Stimulated activated CD8-positive, alpha-beta memory T cell treated with anti-CD3 and anti-CD28 coated beads, Interleukin-15, amount 100 ng/mL, for 1 hour (primary cell): ENCODE results near the gene MAVS.
"Not testable (repeated sequence)": the region's sequence is repeated elsewhere in the genome, so short reads cannot be mapped to it uniquely, and the experiment has no call there.

Experiments
- DNase-seq: peaks from one replicate; pipeline ENCODE4 v3.0.0-alpha.2; 2020; ENCODE audit warnings: low read depth

The MAVS gene

DNA sequence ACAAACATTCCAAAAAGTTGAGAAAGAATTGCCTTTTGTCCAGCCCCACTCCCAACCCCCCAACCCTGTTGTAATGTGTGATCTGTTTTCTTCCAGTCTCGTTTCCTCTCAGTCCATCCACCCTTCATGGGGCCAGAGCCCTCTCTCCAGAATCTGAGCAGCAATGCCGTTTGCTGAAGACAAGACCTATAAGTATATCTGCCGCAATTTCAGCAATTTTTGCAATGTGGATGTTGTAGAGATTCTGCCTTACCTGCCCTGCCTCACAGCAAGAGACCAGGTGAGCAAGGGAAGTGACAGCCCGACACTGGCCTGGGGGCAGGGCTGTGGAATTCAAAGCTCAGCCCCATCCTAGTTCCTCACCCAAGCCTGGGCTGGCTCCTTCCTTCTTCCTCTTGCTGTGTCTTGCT lies 7.8 kb downstream of the MAVS start:
- no peak for DNase-seq

DNA sequence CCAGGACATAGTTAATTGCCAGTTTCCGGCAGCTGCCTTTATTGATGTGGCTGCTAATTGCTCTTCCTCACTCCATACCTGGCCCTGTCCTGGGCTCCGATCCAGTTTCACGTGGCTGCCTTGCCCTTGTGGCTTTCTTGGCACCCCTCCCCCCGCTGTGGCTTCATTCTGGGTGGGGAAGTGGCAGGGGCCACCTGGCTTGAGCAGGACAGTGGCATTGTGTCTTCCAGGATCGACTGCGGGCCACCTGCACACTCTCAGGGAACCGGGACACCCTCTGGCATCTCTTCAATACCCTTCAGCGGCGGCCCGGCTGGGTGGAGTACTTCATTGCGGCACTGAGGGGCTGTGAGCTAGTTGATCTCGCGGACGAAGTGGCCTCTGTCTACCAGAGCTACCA lies 10.8 kb downstream of the MAVS start:
- no peak for DNase-seq

DNA sequence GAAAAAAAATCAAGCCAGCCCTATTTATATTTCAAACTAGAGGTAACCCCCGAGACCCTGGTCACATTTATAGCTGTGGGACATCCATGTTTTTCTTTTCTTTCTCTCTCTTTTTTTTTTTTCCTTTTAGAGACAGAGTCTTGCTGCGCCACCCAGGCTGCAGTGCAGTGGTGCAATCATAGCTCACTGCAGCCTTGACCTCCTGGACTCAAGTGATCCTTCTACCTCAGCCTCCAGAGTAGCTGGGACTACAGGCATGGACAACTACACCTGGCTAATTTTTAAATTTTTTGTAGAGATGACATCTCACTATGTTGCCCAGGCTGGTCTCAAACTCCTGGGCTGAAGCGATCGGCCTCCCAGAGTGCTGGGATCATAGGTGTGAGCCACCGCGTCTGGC lies 12.1 kb downstream of the MAVS start:
- DNase-seq = no peak

DNA sequence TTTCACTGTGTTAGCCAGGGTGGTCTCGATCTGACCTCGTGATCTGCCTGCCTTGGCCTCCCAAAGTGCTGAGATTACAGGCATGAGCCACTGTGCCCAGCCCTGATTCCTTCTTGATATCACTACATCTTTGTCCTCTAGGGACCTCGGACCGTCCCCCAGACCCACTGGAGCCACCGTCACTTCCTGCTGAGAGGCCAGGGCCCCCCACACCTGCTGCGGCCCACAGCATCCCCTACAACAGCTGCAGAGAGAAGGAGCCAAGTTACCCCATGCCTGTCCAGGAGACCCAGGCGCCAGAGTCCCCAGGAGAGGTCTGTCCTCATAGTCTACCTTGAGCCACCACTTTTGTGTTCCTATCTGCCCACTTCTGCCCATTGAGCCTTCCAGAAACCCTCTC lies 14.6 kb downstream of the MAVS start:
- no peak for DNase-seq

DNA sequence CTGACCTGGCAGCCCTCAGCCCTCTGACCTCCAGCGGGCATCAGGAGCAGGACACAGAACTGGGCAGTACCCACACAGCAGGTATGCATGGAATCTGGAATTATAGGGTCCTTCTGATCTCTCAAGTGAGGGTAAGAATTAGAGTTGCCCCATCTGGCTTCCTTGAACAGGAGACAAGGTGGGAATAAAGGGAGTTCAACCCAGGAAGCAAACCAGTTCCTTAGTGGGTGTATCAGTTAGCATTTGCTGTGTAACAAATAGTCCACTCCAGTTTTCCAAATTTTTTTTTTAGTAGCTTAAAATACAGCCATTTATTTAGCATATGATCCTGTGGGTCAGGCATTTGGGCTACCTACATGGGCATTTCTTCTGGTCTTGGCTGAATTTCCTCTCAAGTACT lies 15.7 kb downstream of the MAVS start:
- DNase-seq = no peak

DNA sequence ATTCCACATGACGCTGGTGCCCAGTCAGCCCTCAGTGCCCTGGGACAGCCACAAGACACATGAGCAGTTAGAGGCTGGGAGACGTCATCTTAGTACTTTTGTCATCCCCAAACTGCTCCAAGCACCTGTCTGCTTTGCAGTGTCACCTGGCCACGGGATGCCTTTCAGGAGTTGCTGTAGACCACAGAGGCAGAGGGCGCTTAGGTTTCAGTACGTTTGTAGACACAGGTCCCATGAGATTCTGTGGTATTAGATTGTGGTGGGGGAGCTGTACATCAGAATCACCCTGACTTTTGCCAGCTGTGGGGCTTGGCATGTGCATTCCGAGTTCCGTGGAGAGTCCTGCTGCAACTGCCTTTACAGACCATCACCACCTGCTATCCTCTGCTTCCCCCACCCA lies 16.7 kb downstream of the MAVS start:
- no peak for DNase-seq

DNA sequence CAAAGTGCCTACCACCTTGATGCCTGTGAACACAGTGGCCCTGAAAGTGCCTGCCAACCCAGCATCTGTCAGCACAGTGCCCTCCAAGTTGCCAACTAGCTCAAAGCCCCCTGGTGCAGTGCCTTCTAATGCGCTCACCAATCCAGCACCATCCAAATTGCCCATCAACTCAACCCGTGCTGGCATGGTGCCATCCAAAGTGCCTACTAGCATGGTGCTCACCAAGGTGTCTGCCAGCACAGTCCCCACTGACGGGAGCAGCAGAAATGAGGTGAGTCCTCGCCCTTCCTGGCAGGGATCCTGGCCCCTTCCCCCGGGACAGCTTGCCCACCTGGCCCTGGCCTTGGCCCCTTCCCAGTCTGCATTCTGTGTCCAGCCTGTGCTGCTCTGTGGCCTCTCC lies 17.9 kb downstream of the MAVS start:
- no peak for DNase-seq

DNA sequence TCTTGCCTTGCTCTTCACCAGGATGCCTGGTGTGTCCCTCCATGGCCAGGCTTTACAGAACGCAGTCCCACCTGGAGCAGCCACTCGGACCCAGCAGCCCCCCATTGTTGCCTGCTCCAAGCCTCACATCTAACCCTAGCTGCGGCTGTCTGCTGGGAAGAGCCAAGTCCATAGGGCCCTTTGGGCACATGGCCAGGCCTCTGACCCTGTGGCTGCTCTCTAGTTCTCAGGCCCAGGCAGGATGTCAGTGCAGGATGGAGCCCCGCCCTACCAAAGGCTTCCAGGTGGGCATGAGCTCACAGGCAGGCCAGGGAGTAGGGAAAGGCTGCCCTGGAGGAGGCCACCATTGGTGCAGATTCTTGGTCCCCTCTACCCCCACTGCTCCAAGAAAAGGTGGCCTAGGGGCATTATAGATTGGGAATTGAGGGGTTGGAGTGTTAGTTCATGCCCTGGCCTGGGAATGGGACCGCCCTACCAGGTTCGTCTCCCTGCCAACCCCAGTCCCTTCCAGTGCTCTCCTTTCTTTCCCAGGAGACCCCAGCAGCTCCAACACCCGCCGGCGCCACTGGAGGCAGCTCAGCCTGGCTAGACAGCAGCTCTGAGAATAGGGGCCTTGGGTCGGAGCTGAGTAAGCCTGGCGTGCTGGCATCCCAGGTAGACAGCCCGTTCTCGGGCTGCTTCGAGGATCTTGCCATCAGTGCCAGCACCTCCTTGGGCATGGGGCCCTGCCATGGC lies 18.7 kb downstream of the MAVS start:
- no peak for DNase-seq

DNA sequence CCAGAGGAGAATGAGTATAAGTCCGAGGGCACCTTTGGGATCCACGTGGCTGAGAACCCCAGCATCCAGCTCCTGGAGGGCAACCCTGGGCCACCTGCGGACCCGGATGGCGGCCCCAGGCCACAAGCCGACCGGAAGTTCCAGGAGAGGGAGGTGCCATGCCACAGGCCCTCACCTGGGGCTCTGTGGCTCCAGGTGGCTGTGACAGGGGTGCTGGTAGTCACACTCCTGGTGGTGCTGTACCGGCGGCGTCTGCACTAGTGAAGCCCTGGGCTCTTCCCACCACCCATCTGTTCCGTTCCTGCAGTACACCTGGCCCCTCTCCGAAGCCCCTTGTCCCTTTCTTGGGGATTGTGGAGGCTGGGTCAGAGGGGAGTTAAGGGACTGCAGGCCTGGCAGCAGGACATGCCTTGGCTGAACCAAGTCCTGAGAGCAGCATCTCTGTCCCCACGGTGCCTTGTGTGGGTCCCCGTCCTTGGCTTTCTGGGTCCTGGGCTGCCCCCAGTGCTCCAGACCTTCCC lies 19.3 kb downstream of the MAVS start:
- DNase-seq = no peak

DNA sequence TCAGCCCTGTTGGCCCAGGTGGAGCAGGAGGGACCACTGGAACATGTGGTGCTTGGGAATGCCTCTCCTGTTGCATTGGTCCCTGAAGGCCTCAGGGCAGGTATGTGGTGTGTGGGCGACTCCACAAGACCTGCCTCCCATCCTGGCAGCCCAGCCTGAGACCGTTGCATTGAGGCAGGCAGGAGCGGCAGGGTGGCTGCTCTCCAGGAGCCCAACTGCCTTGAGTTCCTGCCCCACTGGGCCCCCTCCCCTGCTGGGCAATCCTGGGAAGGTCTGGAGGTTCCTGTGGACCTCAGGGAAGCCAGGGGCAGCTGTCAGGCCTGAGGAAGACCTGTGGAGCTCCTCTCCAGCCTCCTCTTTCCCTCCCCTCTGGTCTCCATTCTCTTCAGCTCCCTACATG lies 19.8 kb downstream of the MAVS start:
- DNase-seq = no peak

DNA sequence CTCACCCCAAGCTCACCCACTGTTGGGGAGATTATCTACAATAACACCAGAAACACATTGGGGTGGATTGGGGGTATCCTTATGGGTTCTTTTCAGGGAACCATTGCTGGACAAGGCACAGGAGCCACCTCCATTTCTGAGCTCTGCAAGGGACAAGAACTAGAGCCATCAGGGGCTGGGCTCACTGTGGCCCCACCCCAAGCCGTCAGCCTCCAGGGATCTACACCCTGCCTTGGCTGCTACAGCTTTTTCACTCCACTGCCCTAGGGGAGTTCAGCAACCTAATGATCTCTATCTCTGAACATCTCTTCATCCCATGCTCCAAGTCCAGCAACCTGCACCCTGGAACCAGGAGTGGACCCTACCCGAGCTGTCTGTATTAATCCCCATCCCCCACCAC lies 21.2 kb downstream of the MAVS start:
- no peak for DNase-seq

DNA sequence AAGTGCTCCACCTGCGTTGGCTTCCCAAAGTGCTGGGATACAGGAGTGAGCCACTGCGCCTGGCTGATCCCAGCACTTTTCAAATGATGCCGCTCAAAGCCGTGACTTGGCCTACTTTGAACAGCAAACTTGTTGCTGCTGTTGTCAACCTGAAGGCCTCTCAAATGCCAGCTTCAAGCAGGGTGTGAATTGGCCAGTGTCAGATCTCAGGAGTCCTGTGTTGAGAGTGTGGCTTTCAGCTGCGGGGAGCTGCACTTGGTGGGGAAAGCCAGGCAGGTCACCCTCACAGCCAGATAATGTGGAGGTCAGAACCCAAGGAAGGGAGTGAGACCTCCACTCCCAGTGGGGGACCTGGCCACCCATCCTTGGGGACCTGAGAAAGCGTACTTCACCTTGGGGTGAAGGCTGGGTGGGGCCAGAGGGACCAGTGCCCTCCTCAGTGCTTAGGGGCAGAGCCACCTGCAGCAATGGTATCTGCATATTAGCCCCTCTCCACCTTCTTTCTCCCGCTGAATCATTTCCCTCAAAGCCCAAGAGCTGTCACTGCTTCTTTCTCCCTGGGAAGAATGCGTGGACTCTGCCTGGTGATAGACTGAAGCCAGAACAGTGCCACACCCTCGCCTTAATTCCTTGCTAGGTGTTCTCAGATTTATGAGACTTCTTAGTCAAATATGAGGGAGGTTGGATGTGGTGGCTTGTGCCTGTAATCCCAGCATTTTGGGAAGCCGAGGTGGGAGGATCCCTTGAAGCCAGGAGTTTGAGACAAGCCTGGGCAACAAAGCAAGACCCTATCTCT lies 23.4 kb downstream of the MAVS start:
- no peak for DNase-seq

DNA sequence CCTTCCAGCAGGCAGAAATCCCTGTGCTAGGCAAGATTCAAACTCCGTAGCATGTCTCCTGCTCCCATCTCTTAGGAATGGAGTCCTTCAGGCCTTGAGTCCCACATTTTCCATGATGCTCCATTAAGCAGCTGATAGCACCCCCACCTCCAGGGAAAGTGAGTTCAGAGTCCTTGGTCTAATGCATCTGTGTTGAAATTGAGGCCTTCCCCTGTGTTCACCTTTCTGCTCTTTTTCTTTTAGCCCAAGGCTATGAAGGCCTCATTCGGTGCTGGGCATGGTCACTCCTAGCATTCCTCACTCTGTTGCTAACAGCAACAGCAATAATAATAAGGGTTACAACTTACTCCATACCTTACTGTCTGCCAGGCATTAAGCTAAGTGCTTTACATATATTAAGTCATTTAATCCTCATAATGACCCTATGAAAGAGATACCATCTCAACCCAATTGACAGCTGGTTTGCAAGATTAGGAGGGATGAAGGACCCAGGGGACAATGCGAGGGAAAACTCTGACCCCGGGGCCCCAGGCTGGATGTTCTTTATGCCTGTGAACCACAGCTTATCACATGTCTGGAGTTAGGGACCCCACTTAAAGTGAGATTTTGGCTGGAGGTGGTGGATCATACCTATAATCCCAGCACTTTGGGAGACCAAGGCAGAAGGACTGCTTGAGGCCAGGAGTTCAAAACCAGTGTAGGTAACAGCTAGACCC lies 25.1 kb downstream of the MAVS start:
- DNase-seq = no peak

DNA sequence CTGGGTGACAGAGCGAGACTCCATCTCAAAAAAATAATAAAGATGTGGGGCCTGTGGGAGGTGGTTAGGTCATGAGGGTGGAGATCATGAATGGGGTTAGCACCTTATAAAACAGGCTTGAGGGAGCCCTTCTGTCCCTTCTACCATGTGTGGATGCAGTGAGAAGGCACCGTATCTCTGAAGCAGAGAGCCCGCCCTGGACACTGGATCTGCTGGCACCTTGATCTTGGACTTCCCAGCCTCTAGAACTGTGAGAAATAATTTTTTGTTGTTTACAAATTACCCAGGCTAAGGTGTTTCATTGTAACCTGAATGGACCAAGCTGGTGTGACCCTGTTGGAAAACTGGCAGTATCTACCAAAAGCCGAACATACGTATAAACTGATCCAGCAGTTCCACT lies 26.9 kb downstream of the MAVS start:
- no peak for DNase-seq

DNA sequence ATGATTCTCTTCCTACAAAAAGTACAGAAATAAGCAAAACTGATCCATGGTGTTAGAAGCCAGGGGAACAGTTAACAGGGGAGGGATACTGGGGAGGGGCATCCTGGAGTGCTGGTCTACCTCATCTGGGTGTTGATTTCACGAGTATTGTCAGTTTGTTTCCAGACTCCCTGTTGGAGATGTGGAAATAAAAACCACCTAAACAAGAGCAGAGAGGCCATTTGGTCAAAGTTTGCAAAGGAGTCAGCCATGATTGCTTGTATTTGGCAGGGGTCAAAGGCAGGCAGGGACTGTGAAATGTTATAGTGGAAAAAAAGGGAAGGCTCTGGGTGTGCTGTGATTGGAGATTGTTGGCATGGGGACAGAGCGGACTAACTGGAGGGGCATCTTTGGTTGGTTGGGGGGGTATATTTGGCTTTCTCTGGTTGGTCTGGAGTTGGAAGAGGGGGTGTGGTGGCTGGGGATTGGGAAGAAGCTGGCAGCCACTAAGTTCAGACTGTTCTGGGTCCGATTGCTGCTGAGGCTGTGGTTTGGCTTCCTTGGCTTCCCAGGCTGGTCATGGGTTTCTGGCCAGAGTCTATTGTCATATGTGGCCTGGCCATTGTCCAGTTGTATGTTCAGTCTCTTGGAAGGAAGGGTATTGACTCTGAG lies 27.7 kb downstream of the MAVS start:
- no peak for DNase-seq

DNA sequence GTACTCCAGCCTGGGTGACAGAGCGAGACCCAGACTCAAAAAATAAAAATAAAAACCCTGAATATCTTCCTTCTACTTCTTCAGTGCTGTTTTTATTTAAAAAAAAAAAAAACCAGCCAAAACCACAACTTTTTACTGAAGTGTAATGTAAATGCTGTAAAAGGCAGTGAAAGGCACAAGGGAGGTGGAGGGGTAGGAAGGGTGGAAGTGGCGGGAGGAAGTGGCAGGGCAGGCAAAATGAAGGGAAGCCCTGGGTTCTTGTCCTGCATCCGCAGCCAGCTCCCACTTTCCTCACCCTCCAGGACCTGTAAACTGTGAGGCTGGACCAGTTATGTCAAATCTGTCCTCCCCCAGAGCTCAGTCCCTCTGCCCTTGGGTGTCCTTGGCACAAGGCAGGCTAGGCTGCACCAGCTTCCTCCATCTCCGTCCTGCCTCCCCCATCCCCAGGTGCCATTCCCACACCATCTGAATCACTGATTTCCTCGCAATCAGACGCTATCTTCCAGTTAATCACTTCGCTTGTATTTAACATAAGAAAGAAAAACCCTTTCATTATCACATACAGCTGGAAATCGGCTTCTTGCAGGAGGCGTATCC lies 28.8 kb downstream of the MAVS start:
- DNase-seq = no peak

DNA sequence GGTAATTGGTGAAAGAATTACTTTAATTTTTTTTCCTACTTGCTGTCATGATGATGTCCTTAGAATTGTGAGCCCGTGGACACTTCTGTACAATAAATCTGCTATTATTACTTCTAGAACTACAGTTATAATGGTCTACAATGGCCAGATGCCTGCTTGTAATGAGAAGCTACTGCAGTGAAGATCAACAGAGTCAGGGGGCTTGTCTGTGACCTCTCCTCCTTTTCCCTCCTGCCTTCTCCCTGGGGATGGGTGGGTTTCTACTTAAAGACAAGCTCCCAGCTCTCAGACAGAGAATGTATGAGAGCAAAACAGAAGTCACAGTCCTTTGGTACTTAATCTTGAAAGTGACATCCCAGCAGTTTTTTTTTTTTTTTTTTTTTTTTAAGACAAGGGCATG lies 29.4 kb downstream of the MAVS start:
- DNase-seq = no peak

DNA sequence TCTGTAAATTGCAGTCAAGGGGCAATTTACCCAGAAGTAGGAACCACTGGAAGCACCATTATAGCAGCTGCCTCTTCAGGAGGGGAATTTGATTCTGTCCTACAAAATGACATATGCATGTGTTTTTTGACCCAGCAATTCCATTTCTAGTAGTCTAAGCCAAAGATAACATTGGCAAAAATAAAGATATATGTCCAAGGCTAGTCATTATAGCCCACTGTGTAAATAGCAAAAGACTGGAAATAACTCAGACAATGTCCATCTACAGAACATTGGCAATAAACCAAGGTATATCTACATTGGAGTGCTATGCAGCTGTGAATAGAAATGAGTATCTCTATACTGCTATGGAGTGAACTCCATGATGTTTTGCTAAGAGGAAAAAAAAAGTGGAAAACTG lies 30.0 kb downstream of the MAVS start:
- no peak for DNase-seq

DNA sequence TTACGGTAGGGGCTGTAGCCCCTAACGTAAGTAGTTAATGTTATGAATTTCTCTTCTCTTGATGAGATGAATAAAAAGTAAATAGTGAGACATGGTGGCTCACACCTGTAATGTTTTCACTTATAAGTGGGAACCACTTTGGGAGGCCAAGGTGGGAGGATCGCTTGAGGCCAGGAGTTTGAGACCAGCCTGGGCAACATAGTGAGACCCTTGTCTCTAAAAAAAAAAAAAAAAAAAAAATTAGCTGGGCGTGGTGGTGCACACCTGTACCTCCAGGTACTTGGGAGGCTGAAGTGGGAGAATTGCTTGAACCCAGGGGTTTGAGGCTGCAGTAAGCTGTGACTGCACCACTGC lies 32.3 kb downstream of the MAVS start:
- not testable (repeated sequence) for DNase-seq

DNA sequence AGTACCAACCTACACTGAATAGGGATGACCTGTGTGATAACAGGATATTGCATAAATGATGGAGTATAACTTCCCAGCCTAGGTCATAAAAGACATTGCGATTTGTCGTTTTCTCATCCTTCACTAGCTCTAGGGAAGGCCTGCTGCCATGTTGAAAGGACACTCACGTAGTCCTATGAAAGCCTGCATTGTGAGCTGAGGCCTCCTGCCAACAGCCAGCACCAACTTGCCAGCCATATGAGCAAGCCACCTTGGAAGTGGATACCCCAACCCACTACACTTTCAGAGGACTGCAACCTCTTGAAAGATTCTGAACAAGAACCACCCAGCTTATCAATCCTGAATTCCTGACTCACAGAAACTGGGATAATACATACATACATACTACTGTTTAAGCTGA lies 39.1 kb downstream of the MAVS start:
- DNase-seq = no peak

DNA sequence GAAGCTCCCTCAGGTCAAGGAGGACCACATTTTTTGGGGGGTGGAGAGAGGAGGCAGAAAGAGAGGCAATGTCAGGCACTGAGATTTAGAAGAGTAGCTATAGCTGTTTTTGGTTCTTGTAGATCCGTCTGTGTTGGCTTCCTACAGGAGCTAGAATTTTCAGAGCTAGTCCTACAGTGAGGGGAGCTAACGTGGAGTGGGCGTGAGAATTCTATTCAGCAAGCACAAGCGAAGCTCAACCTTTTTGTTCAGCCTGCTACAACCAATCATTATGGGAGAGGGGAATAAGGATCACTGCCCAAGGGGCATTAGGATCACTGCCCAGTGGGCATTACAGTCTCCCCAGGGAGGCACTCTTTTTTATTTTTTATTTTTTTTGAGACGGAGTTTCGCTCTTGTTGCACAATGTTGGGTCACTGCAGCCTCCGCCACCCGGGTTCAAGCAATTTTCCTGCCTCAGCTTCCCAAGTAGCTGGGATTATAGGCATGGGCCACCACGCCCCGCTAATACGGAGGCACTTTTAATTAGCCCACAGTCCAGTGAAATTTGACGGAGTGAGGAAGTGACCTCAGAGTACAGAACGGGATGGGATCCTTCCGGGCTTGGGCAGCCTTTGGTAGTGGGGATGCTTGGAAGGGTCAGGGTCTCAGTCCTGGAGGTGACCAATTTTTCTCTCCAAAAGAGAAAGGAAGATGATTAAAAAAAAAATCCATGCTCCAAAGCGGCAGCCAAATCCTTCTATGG lies 41.4 kb downstream of the MAVS start:
- no peak for DNase-seq
